ENCODE measurements around the gene AIDA. TPM values are rescaled to one million over a fixed set of nuclear protein-coding genes. Genes with fewer than 3 reads are reported as not detected.

The AIDA gene
- total RNA-seq = 49.6 TPM

DNA sequence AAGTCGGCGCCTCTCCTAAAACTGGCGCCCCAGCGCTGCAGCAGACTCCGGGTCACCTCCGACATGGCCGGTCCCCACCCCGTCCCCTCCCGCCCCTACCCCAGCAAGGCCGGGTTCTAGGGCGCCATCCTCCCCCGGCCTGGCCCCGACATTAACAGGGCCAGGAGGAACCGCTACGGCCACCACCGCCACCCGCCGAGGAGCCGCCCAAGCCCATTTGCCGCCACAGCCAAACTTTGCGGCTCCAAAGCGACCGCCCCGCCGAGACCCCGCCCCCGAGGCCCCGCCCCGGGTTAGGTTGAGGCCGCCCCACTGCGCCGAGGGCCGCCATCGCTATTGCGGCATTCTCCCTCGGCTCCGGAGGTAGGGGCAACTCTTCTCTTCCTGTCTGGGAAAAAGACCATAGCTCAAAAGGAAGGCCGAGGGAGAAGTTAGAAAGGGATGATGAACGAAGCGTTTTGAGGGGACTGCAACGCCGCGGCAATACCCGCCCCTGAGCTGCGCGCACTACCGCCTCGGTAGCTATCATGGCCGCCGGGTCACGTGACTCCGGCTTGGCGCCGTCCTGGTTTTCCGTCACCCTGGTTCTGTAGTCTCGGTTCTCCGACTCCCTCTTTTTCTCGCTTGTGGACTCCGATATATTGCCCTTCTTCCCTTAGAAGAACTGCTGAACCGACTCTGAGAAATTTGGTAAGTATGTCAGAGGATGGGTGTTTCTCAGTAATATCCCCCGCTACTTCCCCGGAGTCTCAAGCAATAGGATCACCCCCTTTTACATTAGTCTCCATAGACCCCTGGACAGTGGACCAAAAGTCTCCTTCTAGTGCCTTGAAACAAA, at the start of gene AIDA, which contains the start of gene BROX:
TSS of gene AIDA (minus strand) at position 239 of the 838 bp plus-strand sequence. CDS start at position 65, 174 bp downstream.
TSS of gene BROX (plus strand) at position 312 of the 838 bp plus-strand sequence. CDS start 3,136 bp downstream, outside the sequence.
- Histone ChIP-seq H3K27me3 (no peaks in the 10 kb centered on the region), H3K4me3 (peak within 1 kb of the TSS; percentile 68 to 69), H3K27ac (peak within 1 kb of the TSS; percentile 98), H3K4me1 (peaks cover 65% of the 10 kb centered on the region), H3K36me3 (peaks cover 0 to 25% of the 10 kb centered on the region in 2 donors), H3K9me3 (no peaks in the 10 kb centered on the region)
- DNase-seq (ENCODE audit: extremely low spot score in 2 of 2) = peak in 1 of 2 donors; percentile 94
- intact Hi-C loops (cut with DNase I) = loop anchor here (1.0 kb wide), 1 partner anchor 68 kb away; no protein-coding TSS in a partner anchor
- peak in 1 of 2 donors; percentile 47 for TF ChIP-seq POLR2A (IDR thresholded peaks at IDR 0.05)
- no peak for TF ChIP-seq CTCF (IDR thresholded peaks at IDR 0.05)
- TF ChIP-seq POLR2AphosphoS5 (IDR thresholded peaks at IDR 0.05; ENCODE audit: insufficient read depth in 1 of 2, low read depth in 1 of 2) = peak; percentile 31 to 81

- Histone ChIP-seq H3K27me3 (no peaks in the 10 kb centered on the region), H3K9me3 (no peaks in the 10 kb centered on the region), H3K4me3 (no peak overlapping the region), H3K4me1 (no peaks in the 10 kb centered on the region), H3K27ac (no peak overlapping the region), H3K36me3 (no peaks in the 10 kb centered on the region)
- TF ChIP-seq POLR2AphosphoS5 (IDR thresholded peaks at IDR 0.05; ENCODE audit: insufficient read depth in 1 of 2, low read depth in 1 of 2) = no peak
- TF ChIP-seq CTCF (IDR thresholded peaks at IDR 0.05) = no peak
- TF ChIP-seq POLR2A (IDR thresholded peaks at IDR 0.05) = no peak
- no peak for DNase-seq (ENCODE audit: extremely low spot score in 2 of 2)
- intact Hi-C loops (cut with DNase I) = no loop called here
Observed at GRCh38 chr1:222761083-222761482, 48.8 kb upstream of the AIDA start.

DNA sequence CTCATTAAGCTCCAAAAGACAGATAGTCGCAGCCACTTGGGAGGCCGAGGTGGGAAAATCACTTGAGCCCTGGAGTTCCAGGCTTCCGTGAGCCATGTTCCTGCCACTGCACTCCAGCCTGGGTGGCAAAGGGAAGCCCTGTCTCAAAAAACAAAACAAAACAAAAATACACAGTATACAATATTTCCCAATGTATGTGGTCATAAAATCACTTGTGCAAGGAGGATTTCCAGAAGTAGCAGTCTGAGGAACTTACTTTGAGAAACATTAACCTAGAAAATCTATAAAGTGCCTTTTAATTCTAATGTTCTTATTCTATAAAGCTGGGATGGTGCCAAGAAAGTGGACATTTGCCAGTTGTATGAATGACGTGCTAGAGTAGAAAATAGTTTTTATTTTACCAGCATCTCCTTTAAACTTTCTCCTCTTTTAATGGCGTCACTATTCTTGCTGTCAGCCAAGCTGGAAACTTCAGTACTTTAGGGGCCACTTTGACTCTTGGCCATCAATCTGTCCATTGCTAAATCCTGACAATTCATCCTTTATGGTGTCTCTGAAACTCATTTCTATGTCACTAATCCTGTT, 47.3 kb upstream of the AIDA start:
- TF ChIP-seq POLR2AphosphoS5 (IDR thresholded peaks at IDR 0.05; ENCODE audit: insufficient read depth in 1 of 2, low read depth in 1 of 2) (no peak), CTCF (IDR thresholded peaks at IDR 0.05) (no peak), POLR2A (IDR thresholded peaks at IDR 0.05) (no peak)

GRCh38 chr1:222757646-222758268, 45.5 kb upstream of the AIDA start:
- Histone ChIP-seq H3K27ac (no peak overlapping the region), H3K36me3 (no peaks in the 10 kb centered on the region), H3K9me3 (no peaks in the 10 kb centered on the region), H3K27me3 (no peaks in the 10 kb centered on the region), H3K4me3 (no peak overlapping the region), H3K4me1 (no peaks in the 10 kb centered on the region)
- no peak for DNase-seq (ENCODE audit: extremely low spot score in 2 of 2)
- intact Hi-C loops (cut with DNase I) = no loop called here
- no peak for TF ChIP-seq POLR2A (IDR thresholded peaks at IDR 0.05)
- TF ChIP-seq CTCF (IDR thresholded peaks at IDR 0.05) = no peak
- no peak for TF ChIP-seq POLR2AphosphoS5 (IDR thresholded peaks at IDR 0.05; ENCODE audit: insufficient read depth in 1 of 2, low read depth in 1 of 2)

More for the DNA sequence above, 47.3 kb upstream of the AIDA start:
- H3K9me3 ChIP-seq = no peaks in the 10 kb centered on the region
- intact Hi-C loops (cut with DNase I) = no loop called here
- DNase-seq (ENCODE audit: extremely low spot score in 2 of 2) = no peak
- no peaks in the 10 kb centered on the region for H3K4me1 ChIP-seq
- H3K27me3 ChIP-seq = no peaks in the 10 kb centered on the region
- no peaks in the 10 kb centered on the region for H3K36me3 ChIP-seq
- no peak overlapping the region for H3K27ac ChIP-seq
- H3K4me3 ChIP-seq = no peak overlapping the region

All from vagina (tissue), 2 donors.